Mononuclear cell (primary cell): ENCODE data around the gene RDH11. TPM values are rescaled to one million over a fixed set of nuclear protein-coding genes. Genes with fewer than 3 reads are reported as not detected.

ENCODE experiments used
- H3K27me3 ChIP-seq: 2 replicates; pipeline ENCODE4 v1.6.0; 2011; ENCODE audit warnings: low read length, control low read depth; ENCODE audit not compliant: insufficient read depth
- H3K4me1 ChIP-seq: 2 replicates; pipeline ENCODE4 v1.5.1; 2011; ENCODE audit warnings: mild to moderate bottlenecking, low read length, control low read depth; ENCODE audit not compliant: insufficient read depth
- H3K4me3 ChIP-seq: 2 replicates; pipeline ENCODE4 v1.5.1; 2011; ENCODE audit warnings: mild to moderate bottlenecking, low read length, moderate library complexity
- H3K9me3 ChIP-seq: 2 replicates; pipeline ENCODE4 v1.5.1; 2011; ENCODE audit warnings: low read depth, mild to moderate bottlenecking, control low read depth, low read length
- total RNA-seq: library from RNA; depleted of rRNA; stranded (reverse); fragments of >200 nt; gene quantifications from one replicate; pipeline ENCODE4 v1.2.3, GENCODE V29; 2012

RDH11 gene
- total RNA-seq, 1 donor: 43.3 TPM

GRCh38 chr14:67679006-67679405 is 16.6 kb downstream of the RDH11 start:
- H3K4me3 ChIP-seq: no peak overlapping the region
- no peaks in the 10 kb centered on the region for H3K27me3 ChIP-seq
- no peaks in the 10 kb centered on the region for H3K9me3 ChIP-seq
- H3K4me1 ChIP-seq: peaks cover 30% of the 10 kb centered on the region

GRCh38 chr14:67675219-67675582 is 20.4 kb downstream of the RDH11 start:
- Histone ChIP-seq H3K9me3 (no peaks in the 10 kb centered on the region), H3K4me1 (peaks cover 42% of the 10 kb centered on the region), H3K27me3 (no peaks in the 10 kb centered on the region), H3K4me3 (peak overlapping the region; percentile 90)

GRCh38 chr14:67674480-67675218 is 20.9 kb downstream of the RDH11 start, which contains the start of gene VTI1B:
VTI1B (minus strand) TSS chr14:67674632; CDS start chr14:67674489, 143 bp downstream.
- Histone ChIP-seq H3K4me3 (peak within 1 kb of the TSS; percentile 90), H3K4me1 (peaks cover 40% of the 10 kb centered on the region), H3K27me3 (no peaks in the 10 kb centered on the region), H3K9me3 (no peaks in the 10 kb centered on the region)

- Histone ChIP-seq H3K4me3 (peak overlapping the region; percentile 90), H3K27me3 (no peaks in the 10 kb centered on the region), H3K4me1 (peaks cover 45% of the 10 kb centered on the region), H3K9me3 (no peaks in the 10 kb centered on the region)
These were observed 21.5 kb downstream of the RDH11 start for GRCh38 chr14:67674139-67674479.

- H3K4me3 ChIP-seq: peak overlapping the region; percentile 90
These were observed 22.1 kb downstream of the RDH11 start for GRCh38 chr14:67673451-67673850.

GRCh38 chr14:67668559-67668958 is 27.0 kb downstream of the RDH11 start:
- no peaks in the 10 kb centered on the region for H3K27me3 ChIP-seq
- H3K4me3 ChIP-seq: no peak overlapping the region
- no peaks in the 10 kb centered on the region for H3K9me3 ChIP-seq
- H3K4me1 ChIP-seq: peaks cover 56% of the 10 kb centered on the region

More at GRCh38 chr14:67673451-67673850, 22.1 kb downstream of the RDH11 start:
- Histone ChIP-seq H3K9me3 (no peaks in the 10 kb centered on the region), H3K4me1 (peaks cover 50% of the 10 kb centered on the region), H3K27me3 (no peaks in the 10 kb centered on the region)

GRCh38 chr14:67666750-67667449 is 28.7 kb downstream of the RDH11 start:
- peaks cover 40% of the 10 kb centered on the region for H3K4me1 ChIP-seq
- no peaks in the 10 kb centered on the region for H3K27me3 ChIP-seq
- no peak overlapping the region for H3K4me3 ChIP-seq
- H3K9me3 ChIP-seq: no peaks in the 10 kb centered on the region

- peaks cover 39% of the 10 kb centered on the region for H3K4me1 ChIP-seq
- no peaks in the 10 kb centered on the region for H3K9me3 ChIP-seq
- H3K27me3 ChIP-seq: no peaks in the 10 kb centered on the region
- no peak overlapping the region for H3K4me3 ChIP-seq
These were observed 29.7 kb downstream of the RDH11 start for GRCh38 chr14:67665868-67666267.

- Histone ChIP-seq H3K4me1 (peaks cover 24% of the 10 kb centered on the region), H3K27me3 (no peaks in the 10 kb centered on the region), H3K9me3 (no peaks in the 10 kb centered on the region), H3K4me3 (no peak overlapping the region)
These were observed 31.9 kb downstream of the RDH11 start for GRCh38 chr14:67663633-67664032.

GRCh38 chr14:67653651-67654280 is 41.8 kb downstream of the RDH11 start:
- Histone ChIP-seq H3K4me3 (no peak overlapping the region), H3K27me3 (no peaks in the 10 kb centered on the region), H3K9me3 (no peaks in the 10 kb centered on the region), H3K4me1 (no peaks in the 10 kb centered on the region)

- Histone ChIP-seq H3K4me1 (no peaks in the 10 kb centered on the region), H3K4me3 (no peak overlapping the region), H3K27me3 (no peaks in the 10 kb centered on the region), H3K9me3 (no peaks in the 10 kb centered on the region)
These were observed 43.4 kb downstream of the RDH11 start for GRCh38 chr14:67652189-67652588.

GRCh38 chr14:67650694-67651093 is 44.9 kb downstream of the RDH11 start:
- no peaks in the 10 kb centered on the region for H3K4me1 ChIP-seq
- H3K27me3 ChIP-seq: no peaks in the 10 kb centered on the region
- H3K9me3 ChIP-seq: no peaks in the 10 kb centered on the region
- H3K4me3 ChIP-seq: no peak overlapping the region

GRCh38 chr14:67650151-67650550 is 45.4 kb downstream of the RDH11 start:
- Histone ChIP-seq H3K4me3 (no peak overlapping the region), H3K27me3 (no peaks in the 10 kb centered on the region), H3K9me3 (no peaks in the 10 kb centered on the region), H3K4me1 (no peaks in the 10 kb centered on the region)

GRCh38 chr14:67646131-67646530 is 49.4 kb downstream of the RDH11 start:
- Histone ChIP-seq H3K9me3 (no peaks in the 10 kb centered on the region), H3K4me3 (no peak overlapping the region), H3K4me1 (no peaks in the 10 kb centered on the region), H3K27me3 (no peaks in the 10 kb centered on the region)

- H3K27me3 ChIP-seq: no peaks in the 10 kb centered on the region
- no peak overlapping the region for H3K4me3 ChIP-seq
- H3K4me1 ChIP-seq: no peaks in the 10 kb centered on the region
- H3K9me3 ChIP-seq: no peaks in the 10 kb centered on the region
These were observed 50.1 kb downstream of the RDH11 start for GRCh38 chr14:67645414-67645813.
